ENCODE measurements around the gene MEIS2.

The MEIS2 gene

DNA sequence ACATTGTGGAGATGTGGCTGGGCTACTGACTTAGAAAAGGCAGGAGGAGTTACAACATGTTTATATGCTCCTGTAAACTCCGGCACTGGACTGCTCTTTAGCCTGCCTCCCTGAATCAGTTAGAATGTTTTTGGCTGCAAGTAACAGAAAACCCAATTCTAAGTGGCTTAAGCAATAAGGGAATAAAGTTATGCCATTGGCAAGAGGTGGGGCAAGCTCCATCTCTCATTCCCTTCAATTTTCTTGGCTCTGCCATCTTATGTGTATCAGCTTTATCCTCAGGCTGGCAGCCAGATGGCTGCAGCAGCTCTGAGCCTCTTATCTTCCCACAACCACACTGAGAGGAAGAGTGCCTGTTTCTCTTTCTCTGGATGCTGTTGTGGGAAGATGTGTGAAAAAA is 22.4 kb upstream of the MEIS2 start:
- no peak overlapping the region for H2AFZ ChIP-seq (ENCODE audit: low read length)
- H3K36me3 ChIP-seq (ENCODE audit: insufficient read depth, low read length), result no peaks in the 10 kb centered on the region
- no peaks in the 10 kb centered on the region for H3F3A ChIP-seq (ENCODE audit: low read depth)
- no peaks in the 10 kb centered on the region for H3K79me2 ChIP-seq (ENCODE audit: insufficient read depth, low read length)
- TF ChIP-seq, protein P1, sequence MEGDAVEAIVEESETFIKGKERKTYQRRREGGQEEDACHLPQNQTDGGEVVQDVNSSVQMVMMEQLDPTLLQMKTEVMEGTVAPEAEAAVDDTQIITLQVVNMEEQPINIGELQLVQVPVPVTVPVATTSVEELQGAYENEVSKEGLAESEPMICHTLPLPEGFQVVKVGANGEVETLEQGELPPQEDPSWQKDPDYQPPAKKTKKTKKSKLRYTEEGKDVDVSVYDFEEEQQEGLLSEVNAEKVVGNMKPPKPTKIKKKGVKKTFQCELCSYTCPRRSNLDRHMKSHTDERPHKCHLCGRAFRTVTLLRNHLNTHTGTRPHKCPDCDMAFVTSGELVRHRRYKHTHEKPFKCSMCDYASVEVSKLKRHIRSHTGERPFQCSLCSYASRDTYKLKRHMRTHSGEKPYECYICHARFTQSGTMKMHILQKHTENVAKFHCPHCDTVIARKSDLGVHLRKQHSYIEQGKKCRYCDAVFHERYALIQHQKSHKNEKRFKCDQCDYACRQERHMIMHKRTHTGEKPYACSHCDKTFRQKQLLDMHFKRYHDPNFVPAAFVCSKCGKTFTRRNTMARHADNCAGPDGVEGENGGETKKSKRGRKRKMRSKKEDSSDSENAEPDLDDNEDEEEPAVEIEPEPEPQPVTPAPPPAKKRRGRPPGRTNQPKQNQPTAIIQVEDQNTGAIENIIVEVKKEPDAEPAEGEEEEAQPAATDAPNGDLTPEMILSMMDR (conservative IDR thresholded peaks at IDR 0.05; ENCODE audit: low read length), result no peak
- TF ChIP-seq EZH2phosphoT487 (IDR thresholded peaks at IDR 0.05; ENCODE audit: borderline replicate concordance), result no peak
- no peaks in the 10 kb centered on the region for H3K9me3 ChIP-seq (ENCODE audit: insufficient read depth, low read depth, low read length)
- H3K9me2 ChIP-seq (replicated peaks; ENCODE audit: low read depth, low read length), result no peaks in the 10 kb centered on the region
- H3K9ac ChIP-seq (ENCODE audit: low read depth, low read length, poor library complexity, severe bottlenecking), result no peak overlapping the region
- no peak overlapping the region for H3K4me2 ChIP-seq (ENCODE audit: low read depth, low read length, poor library complexity, severe bottlenecking)
- no peak overlapping the region for H3K4me3 ChIP-seq (ENCODE audit: low read length, poor library complexity, severe bottlenecking)
- H3K4me1 ChIP-seq (ENCODE audit: insufficient read depth, low read length, poor library complexity, severe bottlenecking), result no peaks in the 10 kb centered on the region
- H3K27me3 ChIP-seq (ENCODE audit: insufficient read depth, low read length, poor library complexity, severe bottlenecking), result peaks cover 11% of the 10 kb centered on the region
- H4K20me1 ChIP-seq (ENCODE audit: insufficient read depth, low read length, poor library complexity, severe bottlenecking), result no peaks in the 10 kb centered on the region

DNA sequence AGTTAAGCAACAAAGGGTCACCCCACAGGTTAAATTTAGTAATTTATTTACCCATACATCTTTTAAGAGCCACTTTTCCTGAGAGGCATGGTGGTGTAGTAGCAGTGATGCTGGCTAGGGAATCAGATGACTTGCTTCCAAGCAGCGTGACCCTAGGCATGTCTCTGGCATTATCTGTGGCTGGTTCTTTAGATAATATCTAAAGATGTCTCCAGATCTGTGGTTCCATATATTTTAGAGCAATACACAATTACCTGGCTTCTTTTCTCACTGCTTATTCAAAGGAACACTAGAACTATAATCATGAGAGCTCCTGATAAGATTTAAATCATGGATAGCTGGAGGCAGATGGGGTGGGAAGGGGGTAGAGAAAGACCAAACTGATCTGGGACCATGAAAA is 21.1 kb upstream of the MEIS2 start:
- Histone ChIP-seq H3K27me3 (ENCODE audit: insufficient read depth, low read length, poor library complexity, severe bottlenecking) (peaks cover 8% of the 10 kb centered on the region), H3F3A (ENCODE audit: low read depth) (no peaks in the 10 kb centered on the region), H4K20me1 (ENCODE audit: insufficient read depth, low read length, poor library complexity, severe bottlenecking) (no peaks in the 10 kb centered on the region), H3K4me1 (ENCODE audit: insufficient read depth, low read length, poor library complexity, severe bottlenecking) (no peaks in the 10 kb centered on the region), H3K4me3 (ENCODE audit: low read length, poor library complexity, severe bottlenecking) (no peak overlapping the region), H3K9ac (ENCODE audit: low read depth, low read length, poor library complexity, severe bottlenecking) (no peak overlapping the region), H3K79me2 (ENCODE audit: insufficient read depth, low read length) (no peaks in the 10 kb centered on the region), H3K9me3 (ENCODE audit: insufficient read depth, low read depth, low read length) (no peaks in the 10 kb centered on the region), H3K4me2 (ENCODE audit: low read depth, low read length, poor library complexity, severe bottlenecking) (no peak overlapping the region), H3K36me3 (ENCODE audit: insufficient read depth, low read length) (no peaks in the 10 kb centered on the region), H2AFZ (ENCODE audit: low read length) (no peak overlapping the region), H3K9me2 (replicated peaks; ENCODE audit: low read depth, low read length) (no peaks in the 10 kb centered on the region)
- no peak for TF ChIP-seq EZH2phosphoT487 (IDR thresholded peaks at IDR 0.05; ENCODE audit: borderline replicate concordance)
- TF ChIP-seq, protein P1 (conservative IDR thresholded peaks at IDR 0.05; ENCODE audit: low read length), result no peak

DNA sequence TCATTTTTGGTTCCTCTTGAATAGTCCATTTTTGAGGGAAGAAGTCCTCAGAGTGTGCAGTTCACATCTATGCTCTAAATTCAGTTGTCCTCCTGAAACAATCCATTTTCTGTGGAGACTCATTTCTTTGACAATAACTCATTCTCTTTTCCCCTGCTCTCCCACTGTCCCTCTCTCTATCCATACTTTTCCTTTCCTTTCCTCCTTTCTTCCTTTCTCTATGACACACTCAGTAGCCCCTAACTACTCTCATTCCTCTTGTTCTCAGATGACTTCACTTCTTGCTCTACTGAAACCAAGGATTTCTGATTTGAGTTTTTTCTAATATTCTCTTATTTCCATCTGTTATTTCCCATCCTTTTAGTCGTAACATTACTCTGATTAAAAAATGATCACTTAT is 16.7 kb upstream of the MEIS2 start:
- H3F3A ChIP-seq (ENCODE audit: low read depth), result no peaks in the 10 kb centered on the region

More for the DNA sequence above, 16.7 kb upstream of the MEIS2 start:
- Histone ChIP-seq H3K9ac (ENCODE audit: low read depth, low read length, poor library complexity, severe bottlenecking) (no peak overlapping the region), H4K20me1 (ENCODE audit: insufficient read depth, low read length, poor library complexity, severe bottlenecking) (no peaks in the 10 kb centered on the region), H3K9me3 (ENCODE audit: insufficient read depth, low read depth, low read length) (no peaks in the 10 kb centered on the region), H3K4me2 (ENCODE audit: low read depth, low read length, poor library complexity, severe bottlenecking) (no peak overlapping the region), H3K4me1 (ENCODE audit: insufficient read depth, low read length, poor library complexity, severe bottlenecking) (no peaks in the 10 kb centered on the region), H3K27me3 (ENCODE audit: insufficient read depth, low read length, poor library complexity, severe bottlenecking) (no peaks in the 10 kb centered on the region), H3K36me3 (ENCODE audit: insufficient read depth, low read length) (no peaks in the 10 kb centered on the region), H3K9me2 (replicated peaks; ENCODE audit: low read depth, low read length) (no peaks in the 10 kb centered on the region), H3K79me2 (ENCODE audit: insufficient read depth, low read length) (no peaks in the 10 kb centered on the region), H3K4me3 (ENCODE audit: low read length, poor library complexity, severe bottlenecking) (no peak overlapping the region), H2AFZ (ENCODE audit: low read length) (no peak overlapping the region)
- no peak for TF ChIP-seq EZH2phosphoT487 (IDR thresholded peaks at IDR 0.05; ENCODE audit: borderline replicate concordance)
- TF ChIP-seq, protein P1 (conservative IDR thresholded peaks at IDR 0.05; ENCODE audit: low read length), result no peak
